GM13976 (cell line): ENCODE measurements around the gene AHRR.
"Not testable (repeated sequence)": the region's sequence is repeated elsewhere in the genome, so short reads cannot be mapped to it uniquely, and the experiment has no call there.

Experiments used
- DNase-seq: peaks from one replicate; pipeline ENCODE4 v3.0.0; 2012; ENCODE audit warnings: low spot score
- CTCF ChIP-seq: IDR thresholded peaks from 2 replicates; pipeline ENCODE4 v1.5.1; 2012; ENCODE audit warnings: borderline replicate concordance, mild to moderate bottlenecking; ENCODE audit not compliant: insufficient read depth; ENCODE audit errors: extremely low read depth, missing control alignments, control extremely low read depth
- in situ Hi-C: fragments of 300-500 bp; cut with MboI; formaldehyde crosslinking; loops from one replicate; pipeline ENCODE4 v1.12.0; 2022; ENCODE audit warnings: low sequenced_read_pairs, mixed read lengths, inconsistent platforms; ENCODE audit not compliant: unreplicated experiment

The AHRR gene

GRCh38 chr5:483011-483410 is 161.5 kb downstream of the AHRR start:
- TF ChIP-seq CTCF, result no peak
- DNase-seq, result no peak
- in situ Hi-C loops, result no loop called here

- no peak for TF ChIP-seq CTCF
- no peak for DNase-seq
- in situ Hi-C loops, result no loop called here
Observed at GRCh38 chr5:483434-484140, 162.1 kb downstream of the AHRR start.

- DNase-seq, result no peak
- in situ Hi-C loops, result no loop called here
- no peak for TF ChIP-seq CTCF
Observed at GRCh38 chr5:484556-484955, 163.0 kb downstream of the AHRR start.

- in situ Hi-C loops, result no loop called here
- DNase-seq, result no peak
- no peak for TF ChIP-seq CTCF
Observed at GRCh38 chr5:485113-485945, 163.8 kb downstream of the AHRR start.

GRCh38 chr5:485946-486491 is 164.5 kb downstream of the AHRR start:
- no peak for TF ChIP-seq CTCF
- DNase-seq, result no peak
- in situ Hi-C loops, result no loop called here

GRCh38 chr5:486597-486996 is 165.1 kb downstream of the AHRR start:
- in situ Hi-C loops, DNase-seq: not testable (repeated sequence)
